Esophagus muscularis mucosa (tissue), 4 donors: ENCODE data around the gene RHEB. TPM values are rescaled to one million over a fixed set of nuclear protein-coding genes. Genes with fewer than 3 reads are reported as not detected.

Experiments
- DNase-seq: peaks from one replicate; pipeline ENCODE4 v3.0.0-alpha.2; 2017; ENCODE audit errors: extremely low spot score
- H3K27ac ChIP-seq, 4 donors: fragments of 200-600 bp; sonication (generic); replicated peaks in 1 of 4; 1 replicate in 3 of 4; 2 replicates in 1 of 4; pipeline ENCODE4 v1.5.1; 2016 to 2019; ENCODE audit warnings: mild to moderate bottlenecking in 1 of 4
- H3K27me3 ChIP-seq, 4 donors: fragments of 200-600 bp; sonication (generic); one replicate each; pipeline versions ENCODE4 v1.5.1 to v1.6.0; 2016 to 2019
- H3K36me3 ChIP-seq, 4 donors: fragments of 200-600 bp; sonication (generic); one replicate each; pipeline ENCODE4 v1.5.1; 2016 to 2019
- H3K4me1 ChIP-seq, 4 donors: fragments of 200-600 bp; sonication (generic); one replicate each; pipeline ENCODE4 v1.5.1; 2016 to 2019
- H3K4me3 ChIP-seq, 4 donors: fragments of 200-600 bp; sonication (generic); 1 replicate in 2 of 4; 2 replicates in 2 of 4; pipeline ENCODE4 v1.5.1; 2016 to 2019; ENCODE audit warnings: mild to moderate bottlenecking in 4 of 4, moderate library complexity in 1 of 4
- H3K9me3 ChIP-seq, 4 donors: fragments of 200-600 bp; sonication (generic); 1 replicate in 3 of 4; 2 replicates in 1 of 4; pipeline ENCODE4 v1.5.1; 2016 to 2019
- EP300 ChIP-seq: sonication (generic); formaldehyde crosslinking; IDR thresholded peaks from one replicate; pipeline ENCODE4 v1.6.1; 2017; ENCODE audit warnings: antibody characterized with exemption
- POLR2A ChIP-seq: fragments of 450-650 bp; IDR thresholded peaks from one replicate; pipeline ENCODE4 v1.6.1; 2017; ENCODE audit warnings: antibody characterized with exemption, moderate library complexity, mild to moderate bottlenecking, low read depth
- POLR2AphosphoS5 ChIP-seq, 2 donors: sonication (generic); formaldehyde crosslinking; IDR thresholded peaks; one replicate each; pipeline ENCODE4 v1.6.1; 2017; ENCODE audit warnings: antibody characterized with exemption in 2 of 2
- WGBS: methylation state at CpG from one replicate; pipeline ENCODE4 v1.1.5; 2018; 5-methylcytosine and 5-hydroxymethylcytosine counted together
- intact Hi-C: fragments of 100-400 bp; cut with DNase I; formaldehyde crosslinking; loops from one replicate; pipeline ENCODE4 v1.15.1; 2023
- total RNA-seq, 4 donors: library from RNA; depleted of rRNA; stranded (reverse); fragments of >200 nt; gene quantifications; one replicate each; pipeline versions ENCODE4 v1.1.0 to v1.2.1, GENCODE V29; 2016
- TF ChIP-seq, protein P1 (sequence below), 3 experiments: fragments of 200-600 bp in 2 of 3; fragments of 450-650 bp in 1 of 3; sonication (generic) in 2 of 3; IDR thresholded peaks; one replicate each; pipeline ENCODE4 v1.5.1; 2017 to 2019; ENCODE audit warnings: antibody characterized with exemption in 3 of 3, mild to moderate bottlenecking in 2 of 3, moderate library complexity in 1 of 3

Gene RHEB
- total RNA-seq, 4 donors from 2014 or later: 98.5 to 187 (median 163) TPM

DNA sequence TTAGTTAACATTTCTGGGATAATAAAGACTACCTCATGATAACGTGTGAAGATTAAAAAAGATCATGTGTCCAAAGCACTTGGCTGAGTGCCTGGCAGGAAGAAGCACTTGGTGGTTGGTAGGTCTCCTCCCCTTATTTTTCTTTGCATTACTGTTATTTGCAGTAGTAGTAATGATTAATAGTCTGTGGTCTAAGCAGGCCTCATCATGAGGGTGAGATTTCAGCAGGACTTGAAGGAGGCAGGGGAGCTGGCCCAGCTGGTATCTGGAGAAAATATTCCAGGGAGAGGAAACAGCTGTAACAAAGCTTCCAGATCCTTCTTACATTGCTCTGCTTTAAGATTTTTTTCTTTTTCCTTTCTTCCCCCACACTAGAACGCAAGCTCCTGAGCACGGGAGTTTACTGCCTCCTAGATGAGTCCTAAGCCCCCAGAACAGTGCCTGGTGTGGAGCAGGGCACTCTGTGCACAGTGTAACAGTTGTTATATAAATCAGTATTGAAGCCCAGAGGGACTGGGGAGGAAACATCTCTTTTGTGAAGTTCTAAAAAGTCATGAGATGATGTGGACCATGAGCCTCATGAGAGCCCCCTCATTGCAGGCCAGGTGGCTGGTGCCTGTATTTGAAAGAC, 31.1 kb upstream of the RHEB start:
- no peaks in the 10 kb centered on the region for H3K36me3 ChIP-seq
- intact Hi-C loops: no loop called here
- H3K27me3 ChIP-seq: no peaks in the 10 kb centered on the region
- no peak overlapping the region for H3K27ac ChIP-seq
- no peak for DNase-seq
- 17% methylated on average over 3 of the region's 3 CpGs for WGBS
- peaks cover 4 to 23% (median 13%) of the 10 kb centered on the region in 4 donors for H3K4me1 ChIP-seq
- TF ChIP-seq, protein P1, sequence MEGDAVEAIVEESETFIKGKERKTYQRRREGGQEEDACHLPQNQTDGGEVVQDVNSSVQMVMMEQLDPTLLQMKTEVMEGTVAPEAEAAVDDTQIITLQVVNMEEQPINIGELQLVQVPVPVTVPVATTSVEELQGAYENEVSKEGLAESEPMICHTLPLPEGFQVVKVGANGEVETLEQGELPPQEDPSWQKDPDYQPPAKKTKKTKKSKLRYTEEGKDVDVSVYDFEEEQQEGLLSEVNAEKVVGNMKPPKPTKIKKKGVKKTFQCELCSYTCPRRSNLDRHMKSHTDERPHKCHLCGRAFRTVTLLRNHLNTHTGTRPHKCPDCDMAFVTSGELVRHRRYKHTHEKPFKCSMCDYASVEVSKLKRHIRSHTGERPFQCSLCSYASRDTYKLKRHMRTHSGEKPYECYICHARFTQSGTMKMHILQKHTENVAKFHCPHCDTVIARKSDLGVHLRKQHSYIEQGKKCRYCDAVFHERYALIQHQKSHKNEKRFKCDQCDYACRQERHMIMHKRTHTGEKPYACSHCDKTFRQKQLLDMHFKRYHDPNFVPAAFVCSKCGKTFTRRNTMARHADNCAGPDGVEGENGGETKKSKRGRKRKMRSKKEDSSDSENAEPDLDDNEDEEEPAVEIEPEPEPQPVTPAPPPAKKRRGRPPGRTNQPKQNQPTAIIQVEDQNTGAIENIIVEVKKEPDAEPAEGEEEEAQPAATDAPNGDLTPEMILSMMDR (IDR thresholded peaks at IDR 0.05): no peak
- TF ChIP-seq POLR2AphosphoS5 (IDR thresholded peaks at IDR 0.05): no peak
- TF ChIP-seq EP300: no peak
- no peak for TF ChIP-seq POLR2A
- no peaks in the 10 kb centered on the region for H3K9me3 ChIP-seq
- H3K4me3 ChIP-seq: no peak overlapping the region

GRCh38 chr7:151549644-151550043, 29.9 kb upstream of the RHEB start:
- no peak overlapping the region for H3K4me3 ChIP-seq
- no peaks in the 10 kb centered on the region for H3K36me3 ChIP-seq
- no peak for DNase-seq
- H3K4me1 ChIP-seq: peaks cover 4 to 23% (median 13%) of the 10 kb centered on the region in 4 donors
- no peaks in the 10 kb centered on the region for H3K9me3 ChIP-seq
- no peak for TF ChIP-seq POLR2AphosphoS5 (IDR thresholded peaks at IDR 0.05)
- no peak for TF ChIP-seq EP300
- no peak for TF ChIP-seq POLR2A
- TF ChIP-seq, protein P1 (IDR thresholded peaks at IDR 0.05): no peak
- 88% methylated on average over 6 of the region's 6 CpGs for WGBS
- intact Hi-C loops: no loop called here
- no peaks in the 10 kb centered on the region for H3K27me3 ChIP-seq
- H3K27ac ChIP-seq: no peak overlapping the region

GRCh38 chr7:151549083-151549482, 29.4 kb upstream of the RHEB start:
- no peak overlapping the region for H3K27ac ChIP-seq
- TF ChIP-seq POLR2A: no peak
- TF ChIP-seq, protein P1 (IDR thresholded peaks at IDR 0.05): no peak
- no peak for TF ChIP-seq EP300
- TF ChIP-seq POLR2AphosphoS5 (IDR thresholded peaks at IDR 0.05): no peak
- WGBS: 92% methylated on average over 5 of the region's 7 CpGs

DNA sequence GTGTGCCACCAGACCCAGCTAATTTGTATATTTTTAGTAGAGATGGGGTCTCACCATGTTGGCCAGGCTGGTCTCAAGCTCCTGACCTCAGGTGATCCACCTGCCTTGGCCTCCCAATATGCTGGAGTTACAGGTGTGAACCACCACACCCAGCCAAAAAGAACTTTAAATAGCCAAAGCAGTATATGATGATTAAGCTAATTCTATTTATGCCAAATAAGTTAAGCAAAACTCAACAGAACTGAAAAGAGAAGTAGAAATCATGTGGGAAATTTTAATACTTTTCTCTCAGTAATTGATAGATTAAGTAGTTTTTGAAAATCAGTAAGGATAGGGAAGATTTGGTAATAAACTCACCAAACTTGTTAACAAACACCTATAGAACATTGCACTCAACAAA, 24.5 kb upstream of the RHEB start:
- no peaks in the 10 kb centered on the region for H3K9me3 ChIP-seq
- H3K4me1 ChIP-seq: peaks cover 4 to 10% (median 8%) of the 10 kb centered on the region in 4 donors
- H3K36me3 ChIP-seq: no peaks in the 10 kb centered on the region
- no peak for DNase-seq
- H3K27ac ChIP-seq: no peak overlapping the region
- intact Hi-C loops: no loop called here
- TF ChIP-seq, protein P1 (IDR thresholded peaks at IDR 0.05): no peak
- TF ChIP-seq POLR2A: no peak
- no peak for TF ChIP-seq POLR2AphosphoS5 (IDR thresholded peaks at IDR 0.05)
- TF ChIP-seq EP300: no peak
- no peak overlapping the region for H3K4me3 ChIP-seq
- no peaks in the 10 kb centered on the region for H3K27me3 ChIP-seq

More at GRCh38 chr7:151549083-151549482, 29.4 kb upstream of the RHEB start:
- Histone ChIP-seq H3K4me3 (no peak overlapping the region), H3K4me1 (peaks cover 4 to 23% (median 13%) of the 10 kb centered on the region in 4 donors), H3K9me3 (no peaks in the 10 kb centered on the region), H3K27me3 (no peaks in the 10 kb centered on the region), H3K36me3 (no peaks in the 10 kb centered on the region)
- no peak for DNase-seq
- intact Hi-C loops: no loop called here

DNA sequence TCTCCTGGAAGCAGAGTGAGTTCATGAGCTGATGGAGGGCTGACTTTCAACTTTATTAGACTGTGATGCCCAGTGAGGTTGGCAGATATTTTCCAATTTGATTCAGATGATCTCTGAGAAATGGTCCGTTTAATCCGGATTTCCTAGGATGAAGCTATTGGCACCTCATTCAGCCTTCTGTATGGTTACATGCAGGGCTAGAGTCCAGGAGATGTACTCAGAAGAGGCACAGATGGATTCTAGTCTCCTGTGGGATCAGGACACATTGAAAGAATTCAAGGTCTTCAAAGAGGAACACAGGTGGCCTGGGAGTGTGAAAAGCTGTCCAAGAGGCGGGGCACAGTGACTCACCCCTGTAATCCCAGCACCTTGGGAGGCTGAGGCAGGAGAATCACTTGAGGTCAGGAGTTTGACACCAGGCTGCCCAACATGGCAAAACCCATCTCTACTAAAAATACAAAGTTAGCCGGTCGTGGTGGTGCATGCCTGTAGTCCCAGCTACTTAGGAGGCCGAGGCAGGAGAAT, 23.0 kb upstream of the RHEB start:
- Histone ChIP-seq H3K9me3 (no peaks in the 10 kb centered on the region), H3K27me3 (no peaks in the 10 kb centered on the region), H3K4me3 (no peak overlapping the region), H3K27ac (no peak overlapping the region), H3K4me1 (peaks cover 12 to 25% (median 23%) of the 10 kb centered on the region in 4 donors), H3K36me3 (no peaks in the 10 kb centered on the region)
- intact Hi-C loops: no loop called here
- TF ChIP-seq, protein P1 (IDR thresholded peaks at IDR 0.05): no peak
- TF ChIP-seq EP300: no peak
- no peak for TF ChIP-seq POLR2AphosphoS5 (IDR thresholded peaks at IDR 0.05)
- no peak for TF ChIP-seq POLR2A
- DNase-seq: no peak
- WGBS: 96% methylated on average over 6 of the region's 6 CpGs
